Caco-2 (cell line): ENCODE data around the gene ID4. TPM values are rescaled to one million over a fixed set of nuclear protein-coding genes. Genes with fewer than 3 reads are reported as not detected.

Experiments used
- BruUV-seq: library from RNA; stranded (reverse); fragments of 400-500 nt; replicated peaks from 2 replicates; lab custom pipeline; 2021; lab: Mats Ljungman, UMichigan
- CTCF ChIA-PET: fragments of 300-600 bp; sonication (Branson Sonifier 250); formaldehyde crosslinking; loops from one replicate; lab custom pipeline; 2022; ENCODE audit warnings: antibody characterized with exemption; lab: Charles Lee
- POLR2A ChIA-PET: fragments of 300-600 bp; sonication (Branson Sonifier 250); formaldehyde crosslinking; loops from one replicate; lab custom pipeline; 2022; ENCODE audit warnings: antibody characterized with exemption; lab: Charles Lee
- DNase-seq, 2 experiments: peaks; one replicate each; pipeline versions ENCODE4 v3.0.0 to v3.0.0-alpha.2; 2020 to 2022
- H3K27me3 ChIP-seq: replicated peaks from 2 replicates; pipeline ENCODE4 v1.6.0; 2011; ENCODE audit warnings: low read length; ENCODE audit not compliant: control insufficient read depth, insufficient read depth
- H3K36me3 ChIP-seq: 2 replicates; pipeline ENCODE4 v1.5.1; 2011; ENCODE audit warnings: low read length; ENCODE audit not compliant: control insufficient read depth, insufficient read depth
- H3K4me1 ChIP-seq: fragments of 250-450 bp; sonication (Bioruptor Pico); 2 replicates; pipeline ENCODE4 v1.5.1; 2020; ENCODE audit warnings: mild to moderate bottlenecking
- H3K4me3 ChIP-seq: 2 replicates; pipeline ENCODE4 v1.5.1; 2011; ENCODE audit warnings: low read depth, mild to moderate bottlenecking, control low read depth, low read length
- H3K9me3 ChIP-seq: fragments of 250-450 bp; sonication (Bioruptor Pico); 2 replicates; pipeline ENCODE4 v1.5.1; 2020; ENCODE audit warnings: mild to moderate bottlenecking, moderate library complexity
- H3K27ac Mint-ChIP-seq: one replicate; pipeline ENCODE4 v1.8.0; 2022; ENCODE audit warnings: mixed read lengths; ENCODE audit not compliant: unreplicated experiment
- H3K27me3 Mint-ChIP-seq: one replicate; pipeline ENCODE4 v1.8.0; 2022; ENCODE audit warnings: mixed read lengths; ENCODE audit not compliant: insufficient read depth, unreplicated experiment
- H3K36me3 Mint-ChIP-seq: one replicate; pipeline ENCODE4 v1.8.0; 2022; ENCODE audit warnings: mild to moderate bottlenecking, mixed read lengths; ENCODE audit not compliant: insufficient read depth, unreplicated experiment
- H3K4me1 Mint-ChIP-seq: one replicate; pipeline ENCODE4 v1.8.0; 2022; ENCODE audit warnings: low read depth, mixed read lengths; ENCODE audit not compliant: unreplicated experiment
- H3K4me3 Mint-ChIP-seq: one replicate; pipeline ENCODE4 v1.8.0; 2022; ENCODE audit warnings: mild to moderate bottlenecking, moderate library complexity, mixed read lengths; ENCODE audit not compliant: unreplicated experiment
- H3K9me3 Mint-ChIP-seq: one replicate; pipeline ENCODE4 v1.8.0; 2022; ENCODE audit warnings: mixed read lengths; ENCODE audit not compliant: unreplicated experiment
- CTCF ChIP-seq, 2 experiments: fragments of 200-600 bp in 1 of 2; IDR thresholded peaks; 1 replicate in 1 of 2; 2 replicates in 1 of 2; pipeline versions ENCODE4 v1.5.1 to v1.8.0; 2011 to 2022; ENCODE audit warnings: antibody characterized with exemption in 1 of 2, control low read depth in 1 of 2, inconsistent platforms in 1 of 2, low read depth in 1 of 2, low read length in 1 of 2, mild to moderate bottlenecking in 1 of 2, moderate library complexity in 1 of 2; ENCODE audit not compliant: insufficient read depth in 1 of 2, severe bottlenecking in 1 of 2, unreplicated experiment in 1 of 2
- intact Hi-C: fragments of 100-400 bp; cut with micrococcal nuclease; formaldehyde crosslinking; loops from one replicate; pipeline ENCODE4 v1.10.0; 2022; ENCODE audit not compliant: unreplicated experiment
- total RNA-seq: library from RNA; stranded (reverse); gene quantifications from 2 replicates; pipeline ENCODE4 v1.2.3, GENCODE V29; 2022

The ID4 gene
- total RNA-seq, 1 experiment from 2014 or later = not detected

DNA sequence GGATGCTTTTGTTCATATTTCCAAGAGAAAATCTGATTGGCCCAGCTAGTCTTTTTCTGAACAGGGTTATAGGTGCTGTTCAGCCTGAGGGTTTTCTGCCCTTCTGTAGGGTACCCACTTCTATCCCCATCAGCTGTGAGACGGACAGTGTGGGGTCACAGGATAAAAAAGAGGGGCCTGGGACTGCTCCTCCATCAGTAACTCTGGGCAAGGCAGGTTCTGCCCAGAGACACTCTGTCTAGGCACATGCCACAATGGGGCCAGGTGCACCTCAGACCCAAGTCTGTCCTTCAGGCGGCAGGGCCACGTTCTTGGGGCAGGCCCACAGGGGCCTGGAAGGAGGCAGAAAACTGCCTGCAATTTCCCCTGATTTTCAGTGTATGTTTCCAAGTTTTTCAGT lies 20.0 kb downstream of the ID4 start:
- H3K36me3 Mint-ChIP-seq = no peaks in the 10 kb centered on the region
- Histone ChIP-seq H3K4me1 (no peaks in the 10 kb centered on the region), H3K9me3 (no peaks in the 10 kb centered on the region), H3K4me3 (no peak overlapping the region), H3K27me3 (no peaks in the 10 kb centered on the region), H3K36me3 (no peaks in the 10 kb centered on the region)
- DNase-seq = no peak
- no peaks in the 10 kb centered on the region for H3K9me3 Mint-ChIP-seq
- no TSS peak for BruUV-seq
- no peaks in the 10 kb centered on the region for H3K4me1 Mint-ChIP-seq
- no peak overlapping the region for H3K4me3 Mint-ChIP-seq
- ChIA-PET CTCF (no interaction called here), POLR2A (no interaction called here)
- H3K27ac Mint-ChIP-seq = no peak overlapping the region
- TF ChIP-seq CTCF (IDR thresholded peaks at IDR 0.05; ENCODE audit: insufficient read depth in 1 of 2, low read depth in 1 of 2, low read length in 1 of 2, severe bottlenecking in 1 of 2, unreplicated experiment in 1 of 2) = no peak
- peaks cover 10% of the 10 kb centered on the region for H3K27me3 Mint-ChIP-seq
- intact Hi-C loops = loop anchor here (10.0 kb wide), 2 partner anchors 142 to 832 kb away; no protein-coding TSS in a partner anchor

GRCh38 chr6:19857703-19858102 lies 20.5 kb downstream of the ID4 start:
- Mint-ChIP-seq H3K9me3 (no peaks in the 10 kb centered on the region), H3K27ac (no peak overlapping the region), H3K27me3 (peaks cover 10% of the 10 kb centered on the region), H3K4me1 (no peaks in the 10 kb centered on the region), H3K36me3 (no peaks in the 10 kb centered on the region), H3K4me3 (no peak overlapping the region)
- intact Hi-C loops = loop anchor here (10.0 kb wide), 2 partner anchors 143 to 833 kb away; no protein-coding TSS in a partner anchor
- ChIA-PET POLR2A (no interaction called here), CTCF (no interaction called here)
- DNase-seq = no peak
- BruUV-seq = no TSS peak
- H3K9me3 ChIP-seq = no peaks in the 10 kb centered on the region
- no peaks in the 10 kb centered on the region for H3K36me3 ChIP-seq
- no peak for TF ChIP-seq CTCF (IDR thresholded peaks at IDR 0.05; ENCODE audit: insufficient read depth in 1 of 2, low read depth in 1 of 2, low read length in 1 of 2, severe bottlenecking in 1 of 2, unreplicated experiment in 1 of 2)
- H3K4me3 ChIP-seq = no peak overlapping the region
- H3K4me1 ChIP-seq = no peaks in the 10 kb centered on the region
- H3K27me3 ChIP-seq = no peaks in the 10 kb centered on the region

DNA sequence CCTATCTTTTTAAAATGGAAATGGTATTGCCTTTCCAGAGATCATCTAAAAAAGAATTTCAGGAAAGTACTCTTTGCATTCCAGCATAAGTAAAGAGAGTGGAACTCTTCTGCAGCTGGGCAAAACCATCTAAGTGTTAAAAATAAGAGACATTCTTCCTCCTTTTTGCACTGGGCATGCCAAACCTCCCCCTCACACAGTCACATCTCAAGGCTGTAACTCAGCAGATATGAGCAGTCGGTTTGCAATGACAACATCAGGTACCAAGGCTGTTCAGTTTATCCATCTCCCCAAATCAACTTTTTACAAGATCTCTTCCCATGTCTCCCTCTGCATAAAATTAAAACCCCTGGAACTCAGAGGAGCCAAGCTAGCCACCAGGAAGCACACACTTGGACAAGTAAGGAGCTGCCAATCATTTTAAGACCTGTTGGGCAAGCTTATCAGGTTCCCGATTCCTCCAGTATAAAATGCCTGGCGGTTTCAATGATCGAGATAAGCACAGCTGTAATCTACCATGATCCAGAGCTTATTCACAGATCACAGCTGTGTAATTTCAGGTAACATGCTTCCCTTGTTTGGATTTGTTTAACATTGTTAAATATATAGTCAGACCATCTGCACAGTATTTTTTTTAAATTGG lies 23.2 kb downstream of the ID4 start:
- CTCF ChIA-PET = no interaction called here

More for the DNA sequence above, 23.2 kb downstream of the ID4 start:
- no peaks in the 10 kb centered on the region for H3K9me3 Mint-ChIP-seq
- intact Hi-C loops = no loop called here
- BruUV-seq = no TSS peak
- peaks cover 13% of the 10 kb centered on the region for H3K27me3 Mint-ChIP-seq
- no peaks in the 10 kb centered on the region for H3K4me1 ChIP-seq
- no peak overlapping the region for H3K4me3 Mint-ChIP-seq
- H3K36me3 Mint-ChIP-seq = no peaks in the 10 kb centered on the region
- no peak for TF ChIP-seq CTCF (IDR thresholded peaks at IDR 0.05; ENCODE audit: insufficient read depth in 1 of 2, low read depth in 1 of 2, low read length in 1 of 2, severe bottlenecking in 1 of 2, unreplicated experiment in 1 of 2)
- no peak overlapping the region for H3K27ac Mint-ChIP-seq
- no peak for DNase-seq
- H3K4me3 ChIP-seq = no peak overlapping the region
- no peaks in the 10 kb centered on the region for H3K9me3 ChIP-seq
- H3K27me3 ChIP-seq = no peaks in the 10 kb centered on the region
- POLR2A ChIA-PET = no interaction called here
- H3K4me1 Mint-ChIP-seq = no peaks in the 10 kb centered on the region
- no peaks in the 10 kb centered on the region for H3K36me3 ChIP-seq
